GM23338 (cell line): ENCODE data around the gene RGS6. TPM values are rescaled to one million over a fixed set of nuclear protein-coding genes. Genes with fewer than 3 reads are reported as not detected.

Source experiments
- ATAC-seq: fragments of 200-7000 bp; cut with Tn5 transposase; 3 replicates; pipeline ENCODE4 v1.9.1; 2020
- DNase-seq: peaks from one replicate; pipeline ENCODE4 v3.0.0-alpha.2; 2015; ENCODE audit warnings: low spot score
- H2AFZ ChIP-seq: fragments of 200-600 bp; sonication (generic); 2 replicates; pipeline ENCODE4 v1.8.0; 2016; ENCODE audit warnings: antibody characterized with exemption, mild to moderate bottlenecking, moderate library complexity
- H3F3A ChIP-seq: fragments of 200-600 bp; sonication (generic); replicated peaks from 2 replicates; pipeline ENCODE4 v1.8.0; 2017; ENCODE audit warnings: antibody characterized with exemption, mixed run types, low read depth
- H3K27ac ChIP-seq: fragments of 200-600 bp; sonication (generic); 2 replicates; pipeline ENCODE4 v1.6.1; 2016; ENCODE audit warnings: low read depth
- H3K27me3 ChIP-seq: fragments of 200-600 bp; sonication (generic); 2 replicates; pipeline ENCODE4 v1.8.0; 2016; ENCODE audit warnings: mild to moderate bottlenecking, mixed run types, moderate library complexity; ENCODE audit not compliant: insufficient read depth
- H3K36me3 ChIP-seq: fragments of 200-600 bp; sonication (generic); 2 replicates; pipeline ENCODE4 v1.8.0; 2016; ENCODE audit warnings: mild to moderate bottlenecking; ENCODE audit not compliant: insufficient read depth
- H3K4me1 ChIP-seq: fragments of 200-600 bp; sonication (generic); 2 replicates; pipeline ENCODE4 v1.8.0; 2016; ENCODE audit warnings: mild to moderate bottlenecking, moderate library complexity; ENCODE audit not compliant: insufficient read depth
- H3K4me2 ChIP-seq: fragments of 200-600 bp; sonication (generic); 2 replicates; pipeline ENCODE4 v1.7.1; 2017; ENCODE audit warnings: mixed run types
- H3K4me3 ChIP-seq: fragments of 200-600 bp; sonication (generic); 2 replicates; pipeline ENCODE4 v1.6.1; 2016; ENCODE audit warnings: mixed run types
- H3K79me2 ChIP-seq: fragments of 200-600 bp; sonication (generic); replicated peaks from 2 replicates; pipeline ENCODE4 v1.8.0; 2017; ENCODE audit warnings: mild to moderate bottlenecking; ENCODE audit not compliant: insufficient read depth
- H3K9me2 ChIP-seq: fragments of 200-600 bp; sonication (generic); 2 replicates; pipeline ENCODE4 v1.8.0; 2017; ENCODE audit not compliant: insufficient read depth
- H4K20me1 ChIP-seq: fragments of 200-600 bp; sonication (generic); replicated peaks from 2 replicates; pipeline ENCODE4 v1.8.0; 2017; ENCODE audit warnings: mild to moderate bottlenecking; ENCODE audit not compliant: insufficient read depth
- H3K27ac Mint-ChIP-seq: 2 replicates; pipeline ENCODE4 v1.8.0; 2020; ENCODE audit warnings: inconsistent platforms, mild to moderate bottlenecking, moderate library complexity, mixed read lengths
- H3K27me3 Mint-ChIP-seq: 3 replicates; pipeline ENCODE4 v1.8.0; 2022; ENCODE audit warnings: low read depth, mild to moderate bottlenecking, moderate library complexity, mixed read lengths, inconsistent platforms; ENCODE audit not compliant: insufficient read depth, poor library complexity
- H3K36me3 Mint-ChIP-seq: 3 replicates; pipeline ENCODE4 v1.8.0; 2021; ENCODE audit warnings: low read depth, mild to moderate bottlenecking, inconsistent platforms, moderate library complexity, mixed read lengths
- H3K4me1 Mint-ChIP-seq: 3 replicates; pipeline ENCODE4 v1.8.0; 2020; ENCODE audit warnings: mild to moderate bottlenecking, inconsistent platforms, mixed read lengths
- H3K4me3 Mint-ChIP-seq: 3 replicates; pipeline ENCODE4 v1.8.0; 2021; ENCODE audit warnings: moderate library complexity, mild to moderate bottlenecking, inconsistent platforms, mixed read lengths
- H3K9me3 Mint-ChIP-seq: 3 replicates; pipeline ENCODE4 v1.8.0; 2020; ENCODE audit warnings: moderate library complexity, mild to moderate bottlenecking, inconsistent platforms, mixed read lengths
- CREB1 ChIP-seq: fragments of 250-450 bp; sonication (Bioruptor Pico); IDR thresholded peaks from 2 replicates; pipeline ENCODE4 v1.5.0; 2020; ENCODE audit warnings: low read depth, mild to moderate bottlenecking, moderate library complexity
- CTCF ChIP-seq, 2 experiments: fragments of 200-600 bp in 1 of 2; sonication (generic) in 1 of 2; conservative IDR thresholded peaks; 2 replicates each; pipeline versions ENCODE4 v1.5.1 to v1.6.1; 2016 to 2017; ENCODE audit warnings: antibody characterized with exemption in 2 of 2, low read depth in 2 of 2, mild to moderate bottlenecking in 2 of 2, moderate library complexity in 1 of 2
- ETS1 ChIP-seq: IDR thresholded peaks from 2 replicates; pipeline ENCODE4 v1.6.1; 2016; ENCODE audit warnings: antibody characterized with exemption
- EZH2 ChIP-seq: fragments of 200-600 bp; sonication (generic); IDR thresholded peaks from one replicate; pipeline ENCODE4 v1.8.0; 2017; ENCODE audit warnings: antibody characterized with exemption, mild to moderate bottlenecking, low read depth; ENCODE audit not compliant: unreplicated experiment
- EZH2phosphoT487 ChIP-seq: fragments of 200-600 bp; sonication (generic); IDR thresholded peaks from one replicate; pipeline ENCODE4 v1.8.1; 2018; ENCODE audit warnings: antibody characterized with exemption; ENCODE audit not compliant: unreplicated experiment
- JUNB ChIP-seq: IDR thresholded peaks from one replicate; pipeline ENCODE4 v1.6.1; 2016; ENCODE audit warnings: antibody characterized with exemption; ENCODE audit not compliant: unreplicated experiment
- NANOG ChIP-seq: IDR thresholded peaks from 2 replicates; pipeline ENCODE4 v1.6.1; 2016; ENCODE audit warnings: antibody characterized with exemption, borderline replicate concordance
- POLR2AphosphoS5 ChIP-seq: IDR thresholded peaks from 2 replicates; pipeline ENCODE4 v1.6.1; 2016; ENCODE audit warnings: antibody characterized with exemption, low read depth
- STAT1 ChIP-seq: IDR thresholded peaks from one replicate; pipeline ENCODE4 v1.6.1; 2016; ENCODE audit warnings: antibody characterized with exemption; ENCODE audit not compliant: unreplicated experiment
- ZNF114 ChIP-seq: fragments of 250-450 bp; sonication (Bioruptor Pico); IDR thresholded peaks from 2 replicates; pipeline ENCODE4 v1.5.0; 2020; ENCODE audit warnings: mild to moderate bottlenecking, moderate library complexity
- ZNF331 ChIP-seq: fragments of 250-450 bp; sonication (Bioruptor Pico); IDR thresholded peaks from 2 replicates; pipeline ENCODE4 v1.5.0; 2020; ENCODE audit warnings: low read depth, mild to moderate bottlenecking, moderate library complexity
- polyA plus RNA-seq: library from polyadenylated mRNA; unstranded; fragments of >200 nt; fragmentation: Nextera tagmentation; extraction: Ambion mirVana; gene quantifications from 2 replicates; pipeline ENCODE4 v1.2.1, GENCODE V29; 2016
- total RNA-seq: library from RNA; depleted of rRNA; stranded (reverse); fragments of >200 nt; shearing (Covaris generic); gene quantifications from 2 replicates; pipeline ENCODE4 v1.2.3, GENCODE V29; 2014
- TF ChIP-seq, protein P1 (sequence below): fragments of 250-450 bp; sonication (Bioruptor Pico); IDR thresholded peaks from 2 replicates; pipeline ENCODE4 v1.5.0; 2020; ENCODE audit warnings: mild to moderate bottlenecking, moderate library complexity
- TF ChIP-seq, protein P2 (sequence below): IDR thresholded peaks from one replicate; pipeline ENCODE4 v1.6.1; 2018; ENCODE audit warnings: antibody characterized with exemption; ENCODE audit not compliant: unreplicated experiment

Gene RGS6
- total and polyA plus RNA-seq, 2 experiments from 2014 or later = 0.66 to 0.83 TPM

GRCh38 chr14:71890541-71890940 lies 41.7 kb upstream of the RGS6 start:
- Mint-ChIP-seq H3K4me3 (no peak overlapping the region), H3K27ac (no peak overlapping the region), H3K9me3 (peaks cover 24% of the 10 kb centered on the region), H3K4me1 (peaks cover 29% of the 10 kb centered on the region), H3K36me3 (peaks cover 10% of the 10 kb centered on the region), H3K27me3 (no peaks in the 10 kb centered on the region)
- Histone ChIP-seq H2AFZ (no peak overlapping the region), H3K4me3 (no peak overlapping the region), H3K27me3 (no peaks in the 10 kb centered on the region), H3F3A (no peaks in the 10 kb centered on the region), H3K4me1 (peaks cover 22% of the 10 kb centered on the region), H3K9me2 (peaks cover 6% of the 10 kb centered on the region; the same call in 1 of the 2 replicates), H3K27ac (no peak overlapping the region), H3K79me2 (no peaks in the 10 kb centered on the region), H4K20me1 (no peaks in the 10 kb centered on the region), H3K4me2 (no peak overlapping the region), H3K36me3 (no peaks in the 10 kb centered on the region)
- ATAC-seq = no peak
- TF ChIP-seq ETS1 (no peak), EZH2phosphoT487 (no peak), ZNF114 (CRISPR knock-in tag) (no peak), JUNB (no peak), POLR2AphosphoS5 (no peak), STAT1 (no peak), NANOG (no peak), ZNF331 (CRISPR knock-in tag) (no peak), CREB1 (CRISPR knock-in tag) (no peak), CTCF (conservative IDR thresholded peaks at IDR 0.05; ENCODE audit: low read depth in 2 of 2) (no peak), EZH2 (no peak)
- TF ChIP-seq, protein P1, sequence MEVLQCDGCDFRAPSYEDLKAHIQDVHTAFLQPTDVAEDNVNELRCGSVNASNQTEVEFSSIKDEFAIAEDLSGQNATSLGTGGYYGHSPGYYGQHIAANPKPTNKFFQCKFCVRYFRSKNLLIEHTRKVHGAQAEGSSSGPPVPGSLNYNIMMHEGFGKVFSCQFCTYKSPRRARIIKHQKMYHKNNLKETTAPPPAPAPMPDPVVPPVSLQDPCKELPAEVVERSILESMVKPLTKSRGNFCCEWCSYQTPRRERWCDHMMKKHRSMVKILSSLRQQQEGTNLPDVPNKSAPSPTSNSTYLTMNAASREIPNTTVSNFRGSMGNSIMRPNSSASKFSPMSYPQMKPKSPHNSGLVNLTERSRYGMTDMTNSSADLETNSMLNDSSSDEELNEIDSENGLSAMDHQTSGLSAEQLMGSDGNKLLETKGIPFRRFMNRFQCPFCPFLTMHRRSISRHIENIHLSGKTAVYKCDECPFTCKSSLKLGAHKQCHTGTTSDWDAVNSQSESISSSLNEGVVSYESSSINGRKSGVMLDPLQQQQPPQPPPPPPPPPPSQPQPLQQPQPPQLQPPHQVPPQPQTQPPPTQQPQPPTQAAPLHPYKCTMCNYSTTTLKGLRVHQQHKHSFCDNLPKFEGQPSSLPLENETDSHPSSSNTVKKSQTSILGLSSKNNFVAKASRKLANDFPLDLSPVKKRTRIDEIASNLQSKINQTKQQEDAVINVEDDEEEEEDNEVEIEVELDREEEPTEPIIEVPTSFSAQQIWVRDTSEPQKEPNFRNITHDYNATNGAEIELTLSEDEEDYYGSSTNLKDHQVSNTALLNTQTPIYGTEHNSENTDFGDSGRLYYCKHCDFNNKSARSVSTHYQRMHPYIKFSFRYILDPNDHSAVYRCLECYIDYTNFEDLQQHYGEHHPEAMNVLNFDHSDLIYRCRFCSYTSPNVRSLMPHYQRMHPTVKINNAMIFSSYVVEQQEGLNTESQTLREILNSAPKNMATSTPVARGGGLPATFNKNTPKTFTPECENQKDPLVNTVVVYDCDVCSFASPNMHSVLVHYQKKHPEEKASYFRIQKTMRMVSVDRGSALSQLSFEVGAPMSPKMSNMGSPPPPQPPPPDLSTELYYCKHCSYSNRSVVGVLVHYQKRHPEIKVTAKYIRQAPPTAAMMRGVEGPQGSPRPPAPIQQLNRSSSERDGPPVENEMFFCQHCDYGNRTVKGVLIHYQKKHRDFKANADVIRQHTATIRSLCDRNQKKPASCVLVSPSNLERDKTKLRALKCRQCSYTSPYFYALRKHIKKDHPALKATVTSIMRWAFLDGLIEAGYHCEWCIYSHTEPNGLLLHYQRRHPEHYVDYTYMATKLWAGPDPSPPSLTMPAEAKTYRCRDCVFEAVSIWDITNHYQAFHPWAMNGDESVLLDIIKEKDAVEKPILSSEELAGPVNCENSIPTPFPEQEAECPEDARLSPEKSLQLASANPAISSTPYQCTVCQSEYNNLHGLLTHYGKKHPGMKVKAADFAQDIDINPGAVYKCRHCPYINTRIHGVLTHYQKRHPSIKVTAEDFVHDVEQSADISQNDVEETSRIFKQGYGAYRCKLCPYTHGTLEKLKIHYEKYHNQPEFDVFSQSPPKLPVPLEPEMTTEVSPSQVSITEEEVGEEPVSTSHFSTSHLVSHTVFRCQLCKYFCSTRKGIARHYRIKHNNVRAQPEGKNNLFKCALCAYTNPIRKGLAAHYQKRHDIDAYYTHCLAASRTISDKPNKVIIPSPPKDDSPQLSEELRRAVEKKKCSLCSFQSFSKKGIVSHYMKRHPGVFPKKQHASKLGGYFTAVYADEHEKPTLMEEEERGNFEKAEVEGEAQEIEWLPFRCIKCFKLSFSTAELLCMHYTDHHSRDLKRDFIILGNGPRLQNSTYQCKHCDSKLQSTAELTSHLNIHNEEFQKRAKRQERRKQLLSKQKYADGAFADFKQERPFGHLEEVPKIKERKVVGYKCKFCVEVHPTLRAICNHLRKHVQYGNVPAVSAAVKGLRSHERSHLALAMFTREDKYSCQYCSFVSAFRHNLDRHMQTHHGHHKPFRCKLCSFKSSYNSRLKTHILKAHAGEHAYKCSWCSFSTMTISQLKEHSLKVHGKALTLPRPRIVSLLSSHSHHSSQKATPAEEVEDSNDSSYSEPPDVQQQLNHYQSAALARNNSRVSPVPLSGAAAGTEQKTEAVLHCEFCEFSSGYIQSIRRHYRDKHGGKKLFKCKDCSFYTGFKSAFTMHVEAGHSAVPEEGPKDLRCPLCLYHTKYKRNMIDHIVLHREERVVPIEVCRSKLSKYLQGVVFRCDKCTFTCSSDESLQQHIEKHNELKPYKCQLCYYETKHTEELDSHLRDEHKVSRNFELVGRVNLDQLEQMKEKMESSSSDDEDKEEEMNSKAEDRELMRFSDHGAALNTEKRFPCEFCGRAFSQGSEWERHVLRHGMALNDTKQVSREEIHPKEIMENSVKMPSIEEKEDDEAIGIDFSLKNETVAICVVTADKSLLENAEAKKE (CRISPR knock-in tag) = no peak
- TF ChIP-seq, protein P2, sequence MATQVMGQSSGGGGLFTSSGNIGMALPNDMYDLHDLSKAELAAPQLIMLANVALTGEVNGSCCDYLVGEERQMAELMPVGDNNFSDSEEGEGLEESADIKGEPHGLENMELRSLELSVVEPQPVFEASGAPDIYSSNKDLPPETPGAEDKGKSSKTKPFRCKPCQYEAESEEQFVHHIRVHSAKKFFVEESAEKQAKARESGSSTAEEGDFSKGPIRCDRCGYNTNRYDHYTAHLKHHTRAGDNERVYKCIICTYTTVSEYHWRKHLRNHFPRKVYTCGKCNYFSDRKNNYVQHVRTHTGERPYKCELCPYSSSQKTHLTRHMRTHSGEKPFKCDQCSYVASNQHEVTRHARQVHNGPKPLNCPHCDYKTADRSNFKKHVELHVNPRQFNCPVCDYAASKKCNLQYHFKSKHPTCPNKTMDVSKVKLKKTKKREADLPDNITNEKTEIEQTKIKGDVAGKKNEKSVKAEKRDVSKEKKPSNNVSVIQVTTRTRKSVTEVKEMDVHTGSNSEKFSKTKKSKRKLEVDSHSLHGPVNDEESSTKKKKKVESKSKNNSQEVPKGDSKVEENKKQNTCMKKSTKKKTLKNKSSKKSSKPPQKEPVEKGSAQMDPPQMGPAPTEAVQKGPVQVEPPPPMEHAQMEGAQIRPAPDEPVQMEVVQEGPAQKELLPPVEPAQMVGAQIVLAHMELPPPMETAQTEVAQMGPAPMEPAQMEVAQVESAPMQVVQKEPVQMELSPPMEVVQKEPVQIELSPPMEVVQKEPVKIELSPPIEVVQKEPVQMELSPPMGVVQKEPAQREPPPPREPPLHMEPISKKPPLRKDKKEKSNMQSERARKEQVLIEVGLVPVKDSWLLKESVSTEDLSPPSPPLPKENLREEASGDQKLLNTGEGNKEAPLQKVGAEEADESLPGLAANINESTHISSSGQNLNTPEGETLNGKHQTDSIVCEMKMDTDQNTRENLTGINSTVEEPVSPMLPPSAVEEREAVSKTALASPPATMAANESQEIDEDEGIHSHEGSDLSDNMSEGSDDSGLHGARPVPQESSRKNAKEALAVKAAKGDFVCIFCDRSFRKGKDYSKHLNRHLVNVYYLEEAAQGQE = no peak
- DNase-seq = no peak
